Fibroblast of mammary gland (primary cell): ENCODE measurements around the gene BRPF1.

Experiments used
- DNase-seq: peaks from one replicate; pipeline ENCODE4 v3.0.0-alpha.2; 2010; ENCODE audit warnings: low read depth
- H3K4me3 ChIP-seq: 2 replicates; pipeline ENCODE4 v1.5.1; 2011; ENCODE audit warnings: low read depth, mild to moderate bottlenecking, low read length, moderate library complexity; ENCODE audit not compliant: control insufficient read depth
- TF ChIP-seq, protein P1 (sequence below): conservative IDR thresholded peaks from 2 replicates; pipeline ENCODE4 v1.5.1; 2011; ENCODE audit warnings: low read depth, low read length, inconsistent platforms; ENCODE audit not compliant: control insufficient read depth, insufficient read depth

The BRPF1 gene

GRCh38 chr3:9701006-9701405 is 30.5 kb upstream of the BRPF1 start:
- no peak for DNase-seq
- TF ChIP-seq, protein P1, sequence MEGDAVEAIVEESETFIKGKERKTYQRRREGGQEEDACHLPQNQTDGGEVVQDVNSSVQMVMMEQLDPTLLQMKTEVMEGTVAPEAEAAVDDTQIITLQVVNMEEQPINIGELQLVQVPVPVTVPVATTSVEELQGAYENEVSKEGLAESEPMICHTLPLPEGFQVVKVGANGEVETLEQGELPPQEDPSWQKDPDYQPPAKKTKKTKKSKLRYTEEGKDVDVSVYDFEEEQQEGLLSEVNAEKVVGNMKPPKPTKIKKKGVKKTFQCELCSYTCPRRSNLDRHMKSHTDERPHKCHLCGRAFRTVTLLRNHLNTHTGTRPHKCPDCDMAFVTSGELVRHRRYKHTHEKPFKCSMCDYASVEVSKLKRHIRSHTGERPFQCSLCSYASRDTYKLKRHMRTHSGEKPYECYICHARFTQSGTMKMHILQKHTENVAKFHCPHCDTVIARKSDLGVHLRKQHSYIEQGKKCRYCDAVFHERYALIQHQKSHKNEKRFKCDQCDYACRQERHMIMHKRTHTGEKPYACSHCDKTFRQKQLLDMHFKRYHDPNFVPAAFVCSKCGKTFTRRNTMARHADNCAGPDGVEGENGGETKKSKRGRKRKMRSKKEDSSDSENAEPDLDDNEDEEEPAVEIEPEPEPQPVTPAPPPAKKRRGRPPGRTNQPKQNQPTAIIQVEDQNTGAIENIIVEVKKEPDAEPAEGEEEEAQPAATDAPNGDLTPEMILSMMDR, result no peak
- H3K4me3 ChIP-seq, result no peak overlapping the region

- H3K4me3 ChIP-seq, result no peak overlapping the region
- no peak for DNase-seq
- TF ChIP-seq, protein P1, result no peak
Observed at GRCh38 chr3:9701711-9702110, 29.8 kb upstream of the BRPF1 start.

DNA sequence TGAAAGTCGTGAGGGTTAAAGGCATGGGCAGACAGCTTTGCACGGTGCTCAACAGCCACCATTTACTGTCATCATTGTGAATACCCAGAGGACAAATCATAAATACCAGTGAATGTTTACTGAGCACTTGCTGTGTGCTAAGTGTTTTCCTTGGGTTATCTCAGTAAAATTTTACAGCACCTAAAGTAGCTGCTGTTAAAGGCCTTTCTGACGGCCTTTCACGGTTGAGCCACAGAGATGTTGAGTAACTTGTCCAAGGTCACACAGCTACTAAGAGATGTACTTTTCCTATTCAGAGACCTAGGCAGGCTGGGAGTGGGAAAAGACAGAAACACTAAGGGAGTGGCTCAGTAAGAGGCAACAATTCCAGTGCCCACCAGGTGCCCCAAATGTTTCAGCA is 28.3 kb upstream of the BRPF1 start:
- TF ChIP-seq, protein P1, result no peak
- no peak for DNase-seq
- H3K4me3 ChIP-seq, result no peak overlapping the region

DNA sequence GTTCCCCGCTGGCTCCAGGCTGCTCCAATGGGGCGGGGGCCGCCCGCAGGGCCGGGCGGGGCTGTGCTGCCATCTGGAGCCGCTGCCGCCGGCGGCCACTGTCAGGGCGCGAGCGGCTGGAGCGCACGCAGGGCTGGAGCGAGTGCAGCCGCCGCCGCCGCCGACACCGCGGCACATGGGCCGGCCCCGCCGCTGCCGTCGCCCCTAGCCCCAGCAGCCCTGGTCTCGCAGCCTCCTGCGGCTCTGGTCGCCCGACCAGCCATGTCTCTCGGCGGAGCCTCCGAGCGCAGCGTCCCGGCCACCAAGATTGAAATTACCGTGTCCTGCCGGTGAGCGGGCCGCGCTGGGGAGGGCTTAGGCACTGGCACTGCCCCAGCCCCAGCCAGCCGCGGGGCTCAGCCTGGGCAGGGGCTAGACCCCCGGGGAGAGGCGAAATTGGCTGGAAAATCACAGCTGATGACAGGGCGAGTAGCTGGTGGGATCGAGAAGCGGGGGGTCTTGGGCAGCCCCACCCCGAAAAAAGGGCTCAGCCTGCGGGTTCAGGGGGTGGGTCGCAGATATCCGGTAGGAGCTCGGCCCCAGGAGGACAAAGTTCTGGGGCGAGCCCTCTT is 27.7 kb upstream of the BRPF1 start, which contains the start of gene CPNE9:
Gene CPNE9, plus strand, starts transcription at position 98 of the 611 bp plus-strand sequence. Its CDS starts 164 bp downstream, at position 262.
- DNase-seq, result no peak
- TF ChIP-seq, protein P1, result no peak
- H3K4me3 ChIP-seq, result peak within 1 kb of the TSS; percentile 16

DNA sequence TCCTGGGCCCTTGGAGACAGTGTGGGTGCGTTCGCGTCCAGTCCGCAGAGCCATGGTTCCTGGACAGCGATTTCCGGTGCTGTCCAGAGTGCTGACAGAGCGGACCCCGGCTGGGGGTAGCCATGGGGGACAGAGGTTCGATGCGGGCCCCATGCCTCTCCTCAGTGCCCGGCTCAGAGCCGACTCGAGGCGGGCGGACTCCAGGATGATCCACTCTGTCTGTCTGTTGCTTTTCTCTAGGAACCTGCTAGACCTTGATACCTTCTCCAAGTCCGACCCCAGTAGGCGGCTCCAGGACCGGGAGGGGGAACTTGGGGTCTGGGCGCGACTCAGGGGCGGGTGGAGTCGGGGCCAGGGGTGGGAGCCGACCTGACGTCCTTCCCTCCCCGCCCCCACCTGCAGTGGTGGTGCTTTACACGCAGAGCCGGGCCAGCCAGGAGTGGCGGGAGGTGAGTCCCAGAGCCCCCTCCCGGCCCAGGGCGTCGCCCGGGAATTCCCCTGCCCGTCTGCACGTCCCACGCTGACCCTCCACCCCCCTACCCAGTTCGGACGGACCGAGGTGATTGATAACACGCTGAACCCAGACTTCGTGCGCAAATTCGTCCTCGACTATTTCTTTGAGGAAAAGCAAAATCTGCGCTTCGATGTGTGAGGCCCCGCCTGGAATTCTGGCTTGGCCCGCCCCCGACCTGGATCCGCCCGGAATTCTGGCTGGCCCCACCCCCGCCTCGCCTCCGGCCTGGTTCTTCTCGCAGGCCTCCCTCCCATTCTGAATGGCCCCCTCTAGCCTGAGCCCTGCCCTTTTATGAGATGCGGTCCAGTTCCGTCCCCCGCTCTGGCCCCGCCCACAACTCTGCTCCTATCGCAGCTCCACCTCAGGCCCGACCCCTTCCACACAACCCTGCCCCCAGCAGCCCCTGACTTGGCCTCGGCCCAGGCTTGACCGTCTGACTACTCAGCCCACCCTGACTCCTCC is 26.9 kb upstream of the BRPF1 start:
- TF ChIP-seq, protein P1, result no peak
- H3K4me3 ChIP-seq, result peak overlapping the region; percentile 16
- DNase-seq, result peak; percentile 15

- no peak overlapping the region for H3K4me3 ChIP-seq
- TF ChIP-seq, protein P1, result no peak
- DNase-seq, result no peak
Observed at GRCh38 chr3:9710174-9710739, 21.3 kb upstream of the BRPF1 start.
